Measurements from ENCODE around the gene AFF3.

- TF ChIP-seq CTCF (optimal IDR thresholded peaks at IDR 0.05 in 1 of 3, IDR thresholded peaks at IDR 0.05 in 1 of 3, conservative IDR thresholded peaks at IDR 0.05 in 1 of 3; ENCODE audit: extremely low read depth in 1 of 3, insufficient read depth in 2 of 3, low read length in 3 of 3) (no peak), EZH2 (IDR thresholded peaks at IDR 0.05; ENCODE audit: low read length) (no peak)
These were observed 541.3 kb downstream of the AFF3 start for GRCh38 chr2:99600981-99601651.

Measured in keratinocyte (primary cell).